MG63 (cell line): Measurements from ENCODE around the gene UFD1. TPM values are rescaled to one million over a fixed set of nuclear protein-coding genes. Genes with fewer than 3 reads are reported as not detected.

Source experiments
- DNase-seq: peaks from one replicate; pipeline ENCODE4 v3.0.0-alpha.2; 2020
- H3K27me3 ChIP-seq: fragments of 250-450 bp; sonication (Bioruptor Pico); 2 replicates; pipeline ENCODE4 v1.5.1; 2020; ENCODE audit warnings: mild to moderate bottlenecking, moderate library complexity
- H3K36me3 ChIP-seq: fragments of 250-450 bp; sonication (Bioruptor Pico); 2 replicates; pipeline ENCODE4 v1.5.1; 2020; ENCODE audit warnings: mild to moderate bottlenecking, moderate library complexity
- H3K4me3 ChIP-seq: fragments of 250-450 bp; sonication (Bioruptor Pico); 2 replicates; pipeline ENCODE4 v1.5.1; 2020; ENCODE audit warnings: mild to moderate bottlenecking, moderate library complexity
- H3K9me3 ChIP-seq: fragments of 250-450 bp; sonication (Bioruptor Pico); 2 replicates; pipeline ENCODE4 v1.5.1; 2020; ENCODE audit warnings: mild to moderate bottlenecking, moderate library complexity
- total RNA-seq: library from RNA; depleted of rRNA; stranded (reverse); fragments of >200 nt; shearing (Covaris generic); gene quantifications from 2 replicates; pipeline ENCODE4 v1.2.3, GENCODE V29; 2014; ENCODE audit warnings: low replicate concordance

The UFD1 gene
- total RNA-seq, 1 experiment from 2014 or later = 128 TPM

DNA sequence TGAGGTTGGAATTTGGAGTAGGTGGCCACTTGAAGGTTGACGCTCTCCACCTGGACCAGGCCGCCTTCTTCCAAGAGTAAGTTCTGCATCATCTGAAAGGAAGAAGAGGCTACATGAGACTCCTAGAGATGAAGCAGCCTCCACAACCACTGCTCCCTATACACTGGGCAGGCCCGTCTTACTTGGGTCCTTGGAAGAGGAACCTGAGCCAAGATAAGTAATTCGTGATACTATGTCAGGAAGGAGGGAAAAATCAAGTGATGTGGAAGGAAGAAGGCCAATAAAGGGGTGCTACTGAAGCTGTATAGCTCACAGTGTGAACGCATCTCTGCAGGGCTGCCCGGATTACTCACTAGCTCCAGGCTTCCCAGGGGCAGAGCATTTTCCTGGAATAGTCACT lies 11.1 kb downstream of the UFD1 start:
- no peak for DNase-seq

DNA sequence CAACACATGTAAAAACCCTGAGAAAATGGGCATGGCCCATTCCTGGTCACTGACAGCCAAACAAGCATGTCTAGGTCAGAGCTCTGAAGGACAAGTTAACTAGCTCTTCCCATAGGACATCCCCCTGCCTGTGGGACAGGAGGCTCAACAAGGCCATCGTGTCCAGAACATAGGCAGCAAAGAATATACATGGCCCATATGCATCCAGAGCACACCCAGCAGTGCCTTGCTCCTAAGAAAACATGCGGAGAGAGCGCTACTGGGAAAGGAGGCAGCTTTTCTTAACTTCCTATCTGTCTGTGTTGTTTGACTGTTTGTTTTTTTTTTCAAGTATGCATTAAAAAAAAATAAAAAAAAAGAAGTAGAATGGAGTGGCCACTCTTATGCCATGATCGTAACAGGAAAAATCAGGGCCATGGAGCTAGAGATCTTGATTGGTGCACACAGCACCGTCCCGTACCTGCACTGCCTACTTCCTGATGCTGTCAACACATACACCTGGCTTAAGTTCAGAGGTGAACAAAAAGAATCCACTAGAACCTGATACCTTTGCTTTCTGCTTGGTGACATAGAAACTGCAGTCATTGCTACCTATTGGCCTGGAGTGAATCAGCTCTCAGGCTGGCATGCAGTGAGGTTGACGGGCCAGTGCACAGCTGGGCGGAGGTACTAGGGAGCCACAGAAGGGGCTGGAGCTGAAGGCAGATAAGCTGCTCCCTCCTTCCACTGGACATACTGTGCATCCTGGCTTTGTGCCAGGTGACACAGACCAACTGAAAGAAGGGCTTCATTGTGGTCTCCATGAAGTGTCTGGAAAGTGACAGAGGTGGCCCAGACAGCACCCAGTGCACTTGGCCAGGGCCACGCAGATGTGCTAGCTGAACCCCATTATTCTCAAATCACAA lies 11.9 kb downstream of the UFD1 start:
- H3K4me3 ChIP-seq = no peak overlapping the region
- no peaks in the 10 kb centered on the region for H3K27me3 ChIP-seq
- no peaks in the 10 kb centered on the region for H3K9me3 ChIP-seq
- no peak for DNase-seq
- H3K36me3 ChIP-seq = peaks cover 77% of the 10 kb centered on the region

More for the DNA sequence above, 11.1 kb downstream of the UFD1 start:
- Histone ChIP-seq H3K36me3 (peaks cover 80% of the 10 kb centered on the region), H3K4me3 (no peak overlapping the region), H3K9me3 (no peaks in the 10 kb centered on the region), H3K27me3 (no peaks in the 10 kb centered on the region)

DNA sequence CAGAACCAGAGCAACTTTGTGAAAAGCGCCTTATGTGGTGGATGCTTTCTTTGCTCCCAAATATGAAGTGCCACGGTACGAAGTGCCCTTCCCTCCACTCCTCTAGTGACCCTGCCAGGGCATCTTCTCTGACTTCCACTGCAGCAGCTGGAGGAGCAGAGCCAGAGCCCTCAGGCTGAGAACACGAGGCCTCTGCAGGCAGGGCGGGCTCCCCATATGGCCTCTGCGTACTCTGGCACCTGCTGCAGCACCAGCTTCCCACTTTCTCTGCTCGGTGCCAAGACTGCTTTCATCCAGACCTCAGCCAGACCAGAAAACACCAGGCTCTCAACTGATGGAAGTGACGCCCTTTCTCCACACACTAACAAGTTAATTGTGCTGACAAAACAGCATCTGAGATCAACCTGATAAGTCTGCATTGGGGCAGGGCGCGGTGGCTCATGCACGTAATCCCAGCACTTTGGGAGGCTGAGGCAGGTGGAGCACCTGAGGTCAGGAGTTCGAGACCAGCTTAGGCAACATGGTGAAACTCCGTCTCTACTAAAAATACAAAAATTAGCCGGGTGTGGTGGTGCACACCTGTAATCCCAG lies 12.8 kb downstream of the UFD1 start:
- peaks cover 72% of the 10 kb centered on the region for H3K36me3 ChIP-seq

DNA sequence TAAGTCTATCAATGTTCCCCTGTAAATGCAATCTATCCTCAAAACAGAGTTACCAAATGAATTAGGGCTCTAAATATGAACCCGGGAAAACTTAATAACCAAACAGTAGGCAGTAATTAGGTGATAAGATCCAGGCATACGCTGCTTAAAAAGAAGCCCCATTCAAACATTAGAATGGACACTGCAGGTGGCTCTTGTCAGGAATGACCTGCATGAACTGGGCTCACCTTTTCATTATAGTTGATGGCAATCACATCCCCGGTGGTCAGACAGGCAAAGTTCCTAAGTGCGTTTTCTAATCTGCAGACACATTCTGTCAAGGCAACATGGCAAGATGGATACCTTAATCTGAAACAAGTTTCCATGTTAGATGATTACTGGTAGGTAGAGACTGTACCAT lies 14.0 kb downstream of the UFD1 start:
- Histone ChIP-seq H3K9me3 (no peaks in the 10 kb centered on the region), H3K27me3 (no peaks in the 10 kb centered on the region), H3K4me3 (no peak overlapping the region), H3K36me3 (peaks cover 73% of the 10 kb centered on the region)
- no peak for DNase-seq

More for the DNA sequence above, 12.8 kb downstream of the UFD1 start:
- H3K4me3 ChIP-seq = no peak overlapping the region
- DNase-seq = no peak
- no peaks in the 10 kb centered on the region for H3K27me3 ChIP-seq
- no peaks in the 10 kb centered on the region for H3K9me3 ChIP-seq

DNA sequence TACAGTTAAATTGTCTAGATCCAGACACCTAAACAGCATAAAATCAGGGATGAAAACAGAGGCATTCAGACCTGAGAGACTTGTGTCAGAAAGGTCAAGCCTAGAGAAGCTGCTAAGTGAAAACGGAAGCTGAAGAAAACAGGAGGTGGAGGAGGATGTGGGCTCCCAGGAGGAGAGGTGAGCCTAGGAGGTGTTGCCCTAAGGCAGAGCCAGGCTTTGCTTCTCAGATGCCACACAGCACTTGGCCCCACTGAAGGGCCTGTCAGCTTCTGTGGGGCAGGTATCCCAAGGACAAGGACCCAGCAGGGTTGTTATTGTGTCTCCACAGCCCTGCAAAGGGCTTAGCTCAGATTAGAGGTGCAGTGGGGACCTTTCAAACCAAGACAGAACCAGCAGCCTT lies 14.4 kb downstream of the UFD1 start:
- peaks cover 69% of the 10 kb centered on the region for H3K36me3 ChIP-seq
- no peak for DNase-seq
- no peaks in the 10 kb centered on the region for H3K27me3 ChIP-seq
- H3K4me3 ChIP-seq = no peak overlapping the region
- no peaks in the 10 kb centered on the region for H3K9me3 ChIP-seq

DNA sequence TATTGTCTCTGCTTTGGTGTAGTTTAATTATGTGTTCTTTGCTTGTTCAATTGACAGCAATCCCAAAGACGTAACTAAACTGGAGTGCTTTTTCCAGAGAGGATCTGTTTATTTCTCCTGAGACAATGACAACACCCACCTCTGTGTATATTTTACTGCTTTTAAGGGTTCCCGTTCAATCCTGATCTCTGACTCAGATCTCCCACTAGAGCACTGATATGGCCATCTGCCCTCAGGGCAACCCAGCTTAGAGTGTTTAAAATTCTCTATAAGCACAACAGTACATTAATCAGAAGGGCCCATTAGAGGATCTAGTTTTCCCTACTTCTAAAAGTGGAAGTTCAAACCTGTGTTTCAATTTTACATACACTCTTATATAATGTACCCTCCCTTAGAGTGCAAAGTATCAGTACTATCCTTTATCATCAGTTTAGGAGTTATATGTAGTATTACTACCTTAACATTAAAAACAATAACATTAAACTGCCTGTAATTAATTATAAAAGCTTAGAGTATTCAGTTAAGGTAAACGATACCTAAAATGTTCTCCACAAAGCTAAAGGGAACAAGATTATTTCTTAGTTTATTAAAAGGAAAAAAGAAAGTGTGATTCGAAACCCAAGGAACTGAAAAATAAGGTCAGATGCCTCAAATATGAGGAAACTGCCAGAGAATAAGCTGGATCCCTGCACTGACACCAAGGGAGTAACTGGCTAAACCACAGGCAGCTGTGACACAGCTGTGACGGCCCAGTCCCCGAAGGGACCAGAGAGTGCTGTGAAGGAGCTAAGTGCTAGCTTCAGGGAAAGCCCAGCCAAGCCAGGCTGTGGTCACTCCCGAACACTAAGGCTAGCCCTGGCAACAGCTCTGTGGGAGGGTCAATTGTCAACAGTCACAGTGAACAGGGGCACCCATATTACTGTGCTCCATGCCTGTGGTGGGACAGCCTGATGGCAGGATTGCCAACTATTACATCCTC lies 15.2 kb downstream of the UFD1 start:
- Histone ChIP-seq H3K9me3 (no peaks in the 10 kb centered on the region), H3K36me3 (peaks cover 67% of the 10 kb centered on the region), H3K27me3 (no peaks in the 10 kb centered on the region), H3K4me3 (no peak overlapping the region)
- DNase-seq = no peak

DNA sequence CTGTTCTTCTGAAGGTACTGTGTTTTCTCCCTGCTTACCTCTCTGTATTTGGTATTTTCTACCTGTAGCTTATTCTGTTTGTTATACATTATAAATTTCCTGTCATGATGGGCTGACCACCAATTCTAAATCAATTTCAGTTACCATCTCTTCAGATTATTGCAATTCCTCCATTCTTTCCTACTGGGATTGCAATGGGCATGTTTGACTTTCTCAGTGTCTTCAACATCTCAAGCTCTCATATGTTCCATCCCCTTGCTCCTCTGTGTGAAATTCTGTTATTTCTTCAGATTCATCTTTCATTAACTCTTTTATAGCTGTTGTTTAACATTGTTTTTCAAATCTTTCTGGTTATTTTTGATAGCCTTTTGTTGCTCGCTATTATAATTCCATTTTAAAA lies 16.0 kb downstream of the UFD1 start:
- H3K4me3 ChIP-seq = no peak overlapping the region
- no peaks in the 10 kb centered on the region for H3K27me3 ChIP-seq
- H3K9me3 ChIP-seq = no peaks in the 10 kb centered on the region
- DNase-seq = no peak
- H3K36me3 ChIP-seq = peaks cover 71% of the 10 kb centered on the region

DNA sequence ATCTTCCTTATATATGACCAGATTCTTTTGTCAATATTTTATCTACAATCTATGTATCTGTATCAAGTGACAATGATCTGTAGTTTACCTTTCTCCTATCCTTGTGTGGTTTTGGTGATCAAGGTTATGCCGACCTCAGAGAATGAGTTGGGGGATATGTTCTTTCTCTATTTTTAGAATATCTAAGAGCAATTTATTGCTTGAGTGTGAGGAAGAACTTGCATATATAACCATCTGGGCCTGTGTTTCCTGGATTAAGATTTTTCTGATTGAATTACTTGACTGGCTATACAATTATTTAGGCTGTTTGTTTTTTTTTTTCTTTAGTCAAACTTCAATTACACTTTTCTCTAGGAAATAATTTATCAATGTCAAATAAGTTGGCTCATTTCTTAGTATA lies 17.5 kb downstream of the UFD1 start:
- Histone ChIP-seq H3K4me3 (no peak overlapping the region), H3K36me3 (peaks cover 68% of the 10 kb centered on the region), H3K27me3 (no peaks in the 10 kb centered on the region), H3K9me3 (no peaks in the 10 kb centered on the region)
- DNase-seq = no peak

DNA sequence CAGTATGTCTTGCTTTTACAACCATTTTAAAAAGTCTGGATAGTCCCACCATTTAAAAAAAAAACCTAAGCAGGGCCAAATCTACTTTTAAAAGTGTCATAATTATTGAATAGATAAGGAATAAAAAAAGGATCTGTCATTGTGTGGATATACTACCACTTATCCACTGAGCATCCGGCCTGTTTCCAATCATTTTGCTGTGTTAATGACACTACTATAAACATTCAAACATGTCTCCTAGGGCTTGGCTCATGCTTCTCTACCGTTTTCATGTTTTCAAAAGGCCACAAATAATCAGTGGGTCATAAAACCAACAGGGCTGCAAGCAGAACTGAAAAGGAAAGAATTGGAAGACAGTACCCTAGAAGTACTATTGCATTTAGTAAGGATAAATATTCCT lies 19.0 kb downstream of the UFD1 start:
- H3K27me3 ChIP-seq = no peaks in the 10 kb centered on the region
- no peak overlapping the region for H3K4me3 ChIP-seq
- no peaks in the 10 kb centered on the region for H3K9me3 ChIP-seq
- peaks cover 68% of the 10 kb centered on the region for H3K36me3 ChIP-seq
- DNase-seq = no peak

DNA sequence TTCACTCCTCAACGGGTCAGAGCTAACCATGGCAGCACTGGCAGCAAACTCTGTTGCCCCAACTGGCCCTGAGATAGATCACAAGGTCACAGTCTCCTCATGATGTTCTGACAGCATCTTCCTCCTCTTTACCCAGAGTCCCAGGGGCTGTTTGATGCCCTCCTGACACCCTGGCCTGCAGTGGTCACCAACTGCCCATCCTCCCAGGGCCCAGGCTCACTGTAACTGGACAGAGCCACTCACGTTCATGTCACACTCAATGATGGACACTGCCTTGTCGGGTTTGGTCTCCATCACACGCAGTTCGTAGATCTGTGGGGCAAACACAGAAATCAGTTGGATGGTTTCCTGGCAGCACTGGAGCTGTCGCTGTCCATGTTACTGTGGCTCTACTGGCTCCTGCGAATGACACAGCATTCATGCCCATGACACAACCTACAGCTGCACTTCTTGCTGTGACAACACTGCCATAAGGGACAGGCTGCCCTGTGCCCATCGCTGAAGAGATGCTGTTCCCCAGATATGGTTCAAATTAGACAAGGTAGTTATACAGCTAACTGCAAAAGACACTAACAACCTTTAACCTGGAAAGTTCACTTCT lies 21.1 kb downstream of the UFD1 start:
- no peak for DNase-seq
- Histone ChIP-seq H3K4me3 (no peak overlapping the region), H3K36me3 (peaks cover 68% of the 10 kb centered on the region), H3K9me3 (no peaks in the 10 kb centered on the region), H3K27me3 (no peaks in the 10 kb centered on the region)

DNA sequence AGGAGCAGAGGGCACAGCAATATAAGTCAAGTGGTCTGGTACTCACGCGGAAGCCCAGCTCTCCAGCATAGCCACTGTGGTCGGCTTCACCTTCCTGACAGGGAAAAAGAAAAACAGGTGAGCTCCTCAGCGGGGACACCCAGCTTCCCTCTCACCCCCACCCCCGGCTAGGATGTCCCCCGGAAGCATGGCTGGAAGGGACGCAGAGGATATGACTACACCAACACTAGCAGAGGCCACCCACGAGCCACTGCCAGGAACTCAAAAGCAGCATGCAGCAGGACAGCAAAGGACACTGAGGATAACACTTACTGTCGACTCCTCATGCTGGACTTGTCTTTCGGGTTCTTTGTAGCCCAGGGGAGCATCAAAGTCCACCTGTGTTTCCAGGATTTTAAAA lies 22.5 kb downstream of the UFD1 start:
- H3K27me3 ChIP-seq = no peaks in the 10 kb centered on the region
- H3K36me3 ChIP-seq = peaks cover 74% of the 10 kb centered on the region
- H3K9me3 ChIP-seq = no peaks in the 10 kb centered on the region
- DNase-seq = no peak
- H3K4me3 ChIP-seq = no peak overlapping the region

DNA sequence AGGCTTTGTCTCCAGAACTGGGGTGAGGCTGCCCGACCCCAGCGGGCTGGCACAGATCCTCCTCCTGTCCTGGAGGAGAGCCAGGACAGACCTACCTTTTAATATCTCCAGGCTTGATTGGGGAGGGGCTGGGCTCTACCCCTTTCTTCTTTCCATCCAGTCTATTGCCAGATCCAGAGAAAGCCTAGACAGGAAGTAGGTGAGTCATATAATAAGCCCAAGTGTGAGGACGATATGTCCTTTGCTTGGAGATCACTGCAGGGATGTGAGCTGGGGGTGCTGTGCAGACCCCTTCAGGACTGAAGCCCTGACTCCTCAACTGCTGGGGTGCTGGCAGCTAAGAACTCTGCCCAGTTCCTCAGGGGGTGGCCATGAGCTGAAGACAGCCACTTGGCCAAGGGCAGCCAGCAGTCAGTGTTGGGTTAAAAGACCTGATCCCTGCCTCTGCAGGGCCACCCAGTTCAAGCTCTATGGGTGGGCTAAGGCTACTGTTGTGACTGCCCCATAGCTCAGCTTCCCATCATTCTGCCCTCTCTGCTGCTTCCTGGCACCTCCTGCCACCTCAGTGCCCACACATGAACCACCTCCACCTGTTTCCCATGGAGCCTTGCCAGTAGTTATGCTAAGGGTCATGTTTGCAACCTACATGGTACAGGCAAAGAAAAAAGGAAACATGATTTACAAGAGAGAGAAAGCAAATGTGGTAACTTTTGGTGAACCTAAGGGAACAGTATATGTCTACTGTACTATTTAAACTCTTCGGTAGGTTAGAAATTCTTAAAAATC lies 23.2 kb downstream of the UFD1 start:
- Histone ChIP-seq H3K36me3 (peaks cover 72% of the 10 kb centered on the region), H3K27me3 (no peaks in the 10 kb centered on the region), H3K9me3 (no peaks in the 10 kb centered on the region), H3K4me3 (no peak overlapping the region)
- DNase-seq = no peak

DNA sequence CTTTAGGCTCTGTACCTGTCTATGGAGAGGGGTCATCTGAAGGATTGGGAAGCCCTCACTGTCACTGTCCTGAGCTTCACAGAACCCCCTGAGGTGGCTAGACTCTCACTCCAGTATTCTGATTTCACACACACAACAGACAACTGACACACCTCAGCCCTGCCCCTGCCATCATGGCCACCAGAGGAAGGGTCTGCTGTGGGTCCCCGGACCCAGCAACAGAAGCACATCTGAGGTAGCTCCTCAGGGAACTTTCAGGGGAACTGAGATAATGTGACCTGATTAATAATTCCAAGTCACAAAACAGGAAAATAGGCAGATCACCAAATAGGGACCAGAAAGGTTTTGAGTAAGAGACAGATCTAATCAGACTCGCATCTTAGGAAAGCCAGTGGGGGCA lies 24.0 kb downstream of the UFD1 start:
- no peaks in the 10 kb centered on the region for H3K9me3 ChIP-seq
- H3K4me3 ChIP-seq = no peak overlapping the region
- peaks cover 76% of the 10 kb centered on the region for H3K36me3 ChIP-seq
- DNase-seq = no peak
- H3K27me3 ChIP-seq = no peaks in the 10 kb centered on the region

DNA sequence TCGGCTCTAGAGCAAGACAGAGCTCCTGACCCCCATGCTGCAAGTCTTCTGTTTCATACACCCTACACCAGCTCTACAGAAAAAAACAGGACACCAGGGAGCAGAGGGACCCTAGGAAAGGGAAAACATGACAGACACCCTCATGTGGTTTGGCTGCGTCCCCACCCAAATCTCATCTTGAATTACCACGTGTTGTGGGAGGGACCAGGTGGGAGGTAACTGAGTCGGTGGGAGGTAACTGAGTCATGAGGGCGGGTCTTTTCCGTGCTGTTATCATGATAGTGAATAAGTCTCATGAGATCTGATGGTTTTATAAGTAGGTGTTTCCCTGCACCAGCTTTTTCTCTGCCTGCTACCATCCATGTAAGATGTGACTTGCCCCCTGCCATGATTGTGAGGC lies 24.8 kb downstream of the UFD1 start:
- Histone ChIP-seq H3K4me3 (no peak overlapping the region), H3K36me3 (peaks cover 77% of the 10 kb centered on the region), H3K27me3 (no peaks in the 10 kb centered on the region), H3K9me3 (no peaks in the 10 kb centered on the region)
- no peak for DNase-seq

DNA sequence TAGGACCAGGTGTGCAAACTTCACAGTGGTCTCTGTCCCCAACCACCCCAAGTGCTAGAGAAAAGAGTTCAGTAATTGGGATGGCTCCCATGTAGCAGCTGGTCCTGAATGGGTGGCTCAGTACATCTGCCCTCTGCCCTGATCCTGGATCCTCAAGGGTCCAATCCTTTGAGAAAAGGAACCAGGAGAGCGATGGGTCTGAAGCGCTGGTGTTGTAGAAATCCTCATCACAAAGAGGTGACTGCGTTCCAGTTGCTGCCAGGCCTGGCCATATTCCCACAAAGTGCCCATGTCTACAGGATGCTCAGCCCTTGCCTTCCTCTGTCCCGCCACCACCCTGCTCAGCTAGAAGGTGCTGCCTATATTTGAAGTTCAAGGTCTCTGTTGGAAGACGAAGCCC lies 25.3 kb downstream of the UFD1 start:
- DNase-seq = no peak
- Histone ChIP-seq H3K36me3 (peaks cover 74% of the 10 kb centered on the region), H3K4me3 (no peak overlapping the region), H3K27me3 (no peaks in the 10 kb centered on the region), H3K9me3 (no peaks in the 10 kb centered on the region)

DNA sequence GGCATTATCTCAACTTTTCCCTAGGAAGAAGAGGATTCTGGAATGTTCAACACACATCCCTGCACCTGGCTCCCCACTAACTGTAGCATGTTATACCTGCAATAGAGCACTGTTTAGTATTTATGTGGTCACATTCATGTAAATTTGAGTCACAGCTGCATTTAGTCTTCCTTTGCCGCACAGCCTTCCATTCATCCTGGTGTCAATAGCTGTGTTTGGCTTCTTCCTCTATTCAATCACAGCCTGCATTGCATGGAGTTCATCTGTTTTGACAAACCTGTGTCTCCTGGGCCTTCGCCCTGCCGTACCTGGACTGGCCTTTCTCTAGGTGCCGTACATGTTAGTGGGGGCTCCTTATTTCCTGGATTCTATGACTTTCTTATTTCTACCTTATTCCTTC lies 27.4 kb downstream of the UFD1 start:
- H3K9me3 ChIP-seq = no peaks in the 10 kb centered on the region
- DNase-seq = no peak
- H3K36me3 ChIP-seq = peaks cover 58% of the 10 kb centered on the region
- no peaks in the 10 kb centered on the region for H3K27me3 ChIP-seq
- H3K4me3 ChIP-seq = no peak overlapping the region
